Hematopoietic multipotent progenitor cell treated with erythropoietin and hydrocortisone succinate and interleukin-3 and kit ligand, for 6 days (in vitro differentiated cells): Measurements from ENCODE around the gene SOBP.
A peak's percentile ranks its signal among the peaks of the same experiment; 100 is the strongest.
"Not testable (repeated sequence)": the region's sequence is repeated elsewhere in the genome, so short reads cannot be mapped to it uniquely, and the experiment has no call there.

Experiments used
- DNase-seq: peaks from one replicate; pipeline ENCODE4 v3.0.0-alpha.2; 2015

The SOBP gene

DNA sequence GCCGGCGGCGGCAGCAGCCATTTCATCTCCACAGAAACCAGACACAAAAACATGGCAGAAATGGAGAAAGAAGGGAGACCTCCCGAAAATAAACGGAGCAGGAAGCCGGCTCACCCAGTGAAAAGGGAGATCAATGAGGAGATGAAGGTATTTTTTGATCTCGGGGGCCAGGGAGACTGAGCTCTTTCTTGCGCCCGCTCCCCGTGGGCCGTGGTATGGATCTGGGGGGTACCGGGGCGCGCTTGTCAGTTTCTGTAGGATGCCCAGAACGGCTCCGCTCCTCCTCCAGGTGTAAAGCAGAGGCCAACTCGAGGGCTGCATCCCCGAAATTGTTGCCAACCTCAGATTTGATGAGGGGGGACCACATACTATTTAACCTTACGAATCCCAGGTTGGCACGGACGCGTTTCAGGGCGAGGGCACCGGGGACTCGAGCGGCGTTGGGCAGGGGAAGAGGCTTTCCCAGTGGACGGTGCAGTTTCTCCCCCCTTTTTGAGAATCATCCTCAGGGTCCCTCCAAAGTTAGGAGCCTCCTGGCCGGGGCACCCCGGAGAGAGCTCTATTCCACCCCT lies 735 bp downstream of the SOBP start:
- DNase-seq = no peak

DNA sequence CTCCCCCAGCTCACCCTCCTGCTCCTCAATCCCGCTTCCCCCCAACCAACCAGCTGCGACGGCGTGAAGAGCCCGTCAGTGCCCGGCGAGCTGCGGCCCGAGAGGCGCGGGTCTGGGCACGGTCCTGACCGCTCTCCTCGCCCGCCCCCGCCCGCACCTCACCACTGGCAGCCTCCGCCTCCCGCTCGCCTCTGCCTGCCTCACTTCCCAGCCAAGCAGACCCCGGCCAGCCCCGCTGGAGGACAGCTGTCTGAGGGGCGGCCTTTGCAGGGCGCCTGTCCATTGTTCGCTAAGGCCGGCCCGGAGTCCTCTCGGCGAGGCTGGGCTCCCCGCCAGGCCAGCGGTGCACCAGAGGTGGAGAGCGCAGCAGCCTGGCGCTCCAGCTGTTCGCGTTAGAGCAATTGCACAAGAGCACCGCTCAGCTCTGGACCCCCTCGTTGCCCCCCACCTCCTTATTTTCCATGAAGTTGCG lies 1.3 kb downstream of the SOBP start:
- no peak for DNase-seq

DNA sequence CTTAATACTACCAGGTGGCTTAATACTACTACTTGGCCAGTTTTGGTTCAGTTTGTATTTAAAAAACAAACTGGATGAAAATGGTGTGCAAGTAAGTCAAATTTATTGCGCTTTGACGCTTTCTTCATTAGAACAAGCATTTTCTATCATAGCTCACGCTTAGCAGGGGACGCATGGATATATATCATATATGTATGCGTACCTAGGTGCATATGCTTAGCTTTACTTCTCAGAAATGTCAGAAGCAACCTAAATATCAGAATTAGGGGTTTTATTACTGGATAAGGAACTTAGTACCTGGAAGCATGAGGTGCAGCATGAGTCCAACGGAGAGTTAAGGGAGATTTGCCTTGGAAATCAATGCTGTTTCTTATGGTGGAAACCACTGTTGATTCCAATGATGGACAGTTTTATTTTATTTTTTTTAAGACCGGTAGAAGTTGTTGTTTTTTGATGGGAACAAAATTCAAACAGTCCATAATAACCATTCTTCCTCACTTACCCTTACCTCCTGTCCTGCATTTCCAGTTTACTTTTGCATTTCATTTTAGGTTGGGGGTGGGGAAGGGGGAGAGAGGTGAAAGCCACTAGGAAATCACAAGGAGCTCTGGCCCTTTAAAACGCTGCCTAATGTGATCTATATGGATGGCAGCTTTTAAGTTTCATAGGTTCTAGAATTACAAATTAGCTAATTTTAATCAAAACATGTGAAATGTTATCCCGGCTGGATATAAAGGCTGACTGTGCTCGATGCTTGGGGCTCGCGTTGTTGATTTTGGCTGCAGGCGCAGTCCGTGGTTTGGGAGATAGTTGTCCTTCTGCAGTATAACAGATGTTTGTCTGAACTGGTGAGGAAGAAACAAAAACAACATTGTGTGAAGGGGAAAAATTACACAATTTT lies 2.1 kb downstream of the SOBP start:
- DNase-seq = no peak

GRCh38 chr6:107493158-107494057 lies 3.5 kb downstream of the SOBP start:
- DNase-seq = no peak

- DNase-seq = no peak
Observed at GRCh38 chr6:107495196-107495643, 5.3 kb downstream of the SOBP start.

- no peak for DNase-seq
Observed at GRCh38 chr6:107495971-107496370, 6.1 kb downstream of the SOBP start.

- DNase-seq = no peak
Observed at GRCh38 chr6:107496892-107497684, 7.2 kb downstream of the SOBP start.

GRCh38 chr6:107504270-107505026 lies 14.5 kb downstream of the SOBP start:
- peak; percentile 12 for DNase-seq

GRCh38 chr6:107506145-107506544 lies 16.2 kb downstream of the SOBP start:
- no peak for DNase-seq

DNA sequence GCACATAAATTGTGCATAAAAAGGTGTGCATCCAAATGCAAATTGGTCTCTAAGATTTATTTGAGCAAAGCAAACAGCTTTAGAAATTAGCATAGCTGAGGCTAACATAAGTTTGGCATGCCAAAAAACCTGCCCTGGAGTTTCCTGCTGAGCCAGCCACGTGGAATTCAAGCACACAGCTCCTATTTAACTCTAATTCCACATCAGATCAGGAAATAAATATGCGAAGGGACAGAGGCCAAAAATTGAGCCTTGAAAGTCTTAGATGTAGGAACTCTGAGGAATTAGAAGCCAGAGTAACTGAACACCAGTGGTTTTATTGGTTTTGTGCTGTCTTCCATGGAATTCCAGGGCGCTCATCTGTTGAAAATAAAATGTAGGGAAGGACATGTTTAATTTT lies 19.6 kb downstream of the SOBP start:
- DNase-seq = no peak

- DNase-seq = peak; percentile 10
Observed at GRCh38 chr6:107510108-107510507, 20.2 kb downstream of the SOBP start.

DNA sequence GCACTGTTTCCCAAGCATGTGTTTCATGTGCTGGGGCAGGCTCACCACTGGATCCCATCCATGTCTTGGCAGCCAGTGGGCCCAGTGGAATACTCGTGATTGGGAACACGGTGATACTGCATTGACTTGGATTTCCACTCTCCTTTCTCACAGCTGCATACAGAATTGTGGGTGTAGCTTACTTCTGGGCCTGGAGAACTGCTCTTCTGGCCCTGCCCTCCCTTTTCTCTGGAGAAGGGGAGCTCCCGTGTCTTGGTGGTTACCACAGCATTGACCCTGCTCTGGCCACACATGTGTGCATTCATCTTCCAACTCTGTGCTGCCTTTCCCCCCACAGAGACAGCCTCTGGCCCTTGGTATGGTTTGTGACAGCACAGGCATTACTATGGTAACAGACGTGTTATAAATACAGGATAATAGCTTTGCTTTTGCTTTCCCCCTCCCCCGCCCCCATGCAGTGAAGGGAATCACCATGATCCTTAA lies 21.6 kb downstream of the SOBP start:
- DNase-seq = no peak

DNA sequence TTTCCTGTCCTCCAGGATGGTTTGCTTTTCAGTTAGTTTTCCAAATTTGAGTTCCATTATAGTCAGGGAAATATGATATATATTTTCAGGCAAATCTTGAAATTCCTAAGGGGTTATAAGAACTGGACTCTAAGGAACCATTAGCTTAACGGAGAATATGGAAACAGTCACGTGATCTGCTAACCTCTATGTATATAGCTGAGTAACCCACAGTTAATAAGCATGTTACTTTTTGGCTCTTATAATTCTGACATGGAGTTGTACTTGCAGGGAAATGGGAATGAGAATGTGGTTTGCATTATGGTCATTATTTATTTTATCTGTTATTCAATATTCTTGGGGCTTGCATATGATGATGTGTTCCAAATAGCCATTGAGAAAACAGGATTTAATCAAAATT lies 23.3 kb downstream of the SOBP start:
- no peak for DNase-seq

DNA sequence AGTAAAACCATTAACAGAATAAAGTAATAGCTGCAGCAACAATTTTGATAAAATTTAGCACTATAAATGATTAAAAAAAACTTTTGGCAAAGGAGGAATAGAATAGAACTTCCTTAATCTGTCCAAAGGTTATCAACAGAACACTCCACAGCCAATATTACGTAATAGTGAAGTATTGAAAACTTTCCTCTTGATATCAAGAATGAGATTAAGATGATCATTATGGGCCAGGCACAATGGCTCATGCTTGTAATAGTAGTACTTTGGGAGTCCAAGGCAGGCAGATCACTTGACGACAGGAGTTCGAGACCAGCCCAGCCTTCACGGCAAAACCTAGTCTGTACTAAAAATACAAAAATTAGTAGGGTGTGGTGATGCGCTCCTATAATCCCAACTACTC lies 26.0 kb downstream of the SOBP start:
- DNase-seq = no peak

DNA sequence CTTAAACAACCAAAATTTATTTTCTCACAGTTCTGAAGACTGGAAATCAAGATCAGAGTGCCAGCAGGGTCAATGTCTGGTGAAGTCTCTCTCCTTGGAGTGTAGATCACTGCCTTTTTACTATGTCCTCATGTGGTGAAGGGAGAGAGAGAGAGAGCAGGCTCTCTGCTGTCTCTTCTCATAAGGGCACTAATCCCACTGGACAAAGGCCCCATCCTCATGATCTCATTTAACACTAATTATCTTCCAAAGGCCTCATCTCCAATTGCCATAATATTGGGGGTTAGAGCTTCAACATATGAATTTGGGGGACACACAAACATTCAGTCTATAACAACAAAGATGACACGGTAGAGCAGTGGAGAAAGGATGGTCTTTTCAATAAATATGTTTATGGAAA lies 27.4 kb downstream of the SOBP start:
- DNase-seq = no peak

- not testable (repeated sequence) for DNase-seq
Observed at GRCh38 chr6:107519224-107519623, 29.3 kb downstream of the SOBP start.

DNA sequence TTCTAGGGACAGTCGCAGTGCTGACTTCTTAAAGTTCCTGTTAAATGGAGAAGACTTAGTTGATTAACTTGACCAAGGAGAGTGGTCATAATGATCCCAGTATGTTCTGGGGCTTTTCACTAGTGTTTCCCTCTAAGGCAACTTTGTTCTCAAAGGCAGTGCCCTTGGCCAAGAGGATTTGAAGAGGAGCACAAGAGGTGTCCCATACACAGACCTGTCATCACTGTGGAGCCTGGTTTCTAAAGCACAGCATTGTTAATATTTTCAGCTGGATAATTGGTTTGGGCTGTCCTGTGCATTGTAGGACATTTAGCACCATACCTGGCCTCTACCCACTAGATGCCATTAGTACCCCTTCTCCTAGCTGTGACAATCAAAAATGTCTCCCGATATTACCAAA lies 30.8 kb downstream of the SOBP start:
- DNase-seq = not testable (repeated sequence)

DNA sequence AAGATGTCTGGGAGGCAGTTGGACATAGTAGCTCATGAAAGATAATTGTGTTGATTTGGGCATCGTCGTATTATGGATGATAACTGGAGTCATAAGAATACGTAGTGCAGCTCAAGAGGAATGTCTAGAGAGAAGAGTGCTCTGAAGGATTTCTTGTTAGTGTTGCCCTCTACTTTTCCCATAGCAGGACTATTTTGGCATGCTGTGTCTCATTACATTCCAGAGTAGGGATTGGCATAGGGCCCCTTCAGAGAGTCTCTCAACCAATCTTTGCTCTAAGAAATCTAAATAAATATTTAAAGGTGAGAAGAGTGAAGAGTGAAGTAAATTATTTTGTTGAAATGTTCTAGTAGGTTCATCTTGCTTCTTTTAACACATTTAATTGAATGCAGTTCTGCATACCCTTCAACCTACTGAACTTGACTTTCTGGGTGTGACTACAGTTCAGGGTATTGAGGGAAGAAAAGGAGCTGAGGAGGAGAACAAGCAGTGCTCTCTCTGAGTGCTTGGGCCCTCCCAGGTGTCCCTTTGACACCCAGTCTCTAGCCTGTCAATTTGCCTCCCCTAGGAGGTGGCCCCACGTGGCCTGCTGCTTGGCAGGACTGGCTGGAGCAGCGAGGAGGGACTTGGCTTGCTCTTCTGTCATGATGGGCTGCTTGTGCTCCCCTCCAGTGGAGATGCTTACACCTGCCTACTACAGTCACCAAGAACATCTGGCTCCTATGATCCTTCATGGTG lies 33.3 kb downstream of the SOBP start:
- no peak for DNase-seq

- no peak for DNase-seq
Observed at GRCh38 chr6:107523794-107524193, 33.9 kb downstream of the SOBP start.

DNA sequence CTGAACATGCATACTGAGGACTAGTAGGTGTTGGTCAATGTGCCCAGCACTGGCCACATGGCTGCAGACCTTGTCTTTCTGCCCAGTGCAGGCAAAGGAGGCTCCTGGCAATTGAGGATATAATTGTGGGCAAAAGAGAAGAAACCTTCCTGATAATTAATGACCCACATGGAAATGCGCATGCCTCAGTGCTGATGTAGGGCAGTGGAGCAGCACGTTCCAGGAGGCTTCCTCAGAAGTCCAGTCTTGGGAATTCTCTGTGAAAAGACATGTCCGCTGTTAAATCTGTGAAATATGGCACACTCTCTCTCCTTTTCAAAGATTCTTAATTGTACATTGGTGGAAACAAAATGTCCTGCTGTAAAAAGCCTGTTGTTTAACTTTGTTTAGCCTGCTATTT lies 34.7 kb downstream of the SOBP start:
- no peak for DNase-seq

GRCh38 chr6:107531868-107532267 lies 42.0 kb downstream of the SOBP start:
- DNase-seq = no peak
